ENCODE data around the gene OR51S1.
"Not testable (repeated sequence)": the region's sequence is repeated elsewhere in the genome, so short reads cannot be mapped to it uniquely, and the experiment has no call there.

OR51S1 gene

DNA sequence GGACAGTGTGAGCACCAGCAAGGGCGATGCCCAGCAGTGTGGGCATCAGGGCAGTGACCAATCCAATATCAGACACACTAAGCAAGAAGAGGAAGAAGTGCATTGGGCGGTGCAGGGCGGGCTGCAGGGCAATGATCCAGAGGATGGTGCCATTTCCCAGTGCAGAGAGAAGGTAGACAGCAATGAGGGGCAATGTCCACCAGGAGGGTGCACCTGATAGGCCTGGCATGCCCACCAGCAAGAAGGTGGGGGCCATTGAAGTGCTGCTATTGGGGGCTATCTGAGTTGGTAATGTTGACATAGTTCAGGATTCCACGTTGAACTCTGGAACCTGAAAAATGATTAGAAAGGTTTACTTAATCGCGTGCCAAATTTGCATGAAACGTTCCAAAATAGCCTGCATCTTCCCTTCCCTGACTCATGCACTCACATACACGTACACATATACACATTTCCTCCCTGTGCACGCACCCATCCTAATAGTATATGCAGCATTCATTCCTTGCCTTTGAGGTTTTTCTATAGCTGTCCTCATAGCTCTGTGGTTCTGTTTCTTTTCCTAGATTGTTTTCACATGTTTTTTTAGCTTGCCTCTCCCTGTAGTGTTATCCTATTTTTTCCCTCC lies at the start of gene OR51S1:
Gene OR51S1 (minus strand): TSS at position 301 of the 625 bp plus-strand sequence. CDS start 0 bp downstream, at position 301.
- DNase-seq (no peak), ATAC-seq (no peak)

GRCh38 chr11:4891996-4892640 lies 43.1 kb upstream of the OR51S1 start:
- ATAC-seq (no peak), DNase-seq (no peak)

GRCh38 chr11:4890279-4890678 lies 41.3 kb upstream of the OR51S1 start:
- DNase-seq (no peak), ATAC-seq (no peak)

- ATAC-seq (no peak), DNase-seq (no peak)
Observed at GRCh38 chr11:4887591-4887990, 38.6 kb upstream of the OR51S1 start.

- DNase-seq (no peak), ATAC-seq (no peak)
Observed at GRCh38 chr11:4886186-4886585, 37.2 kb upstream of the OR51S1 start.

GRCh38 chr11:4884361-4884760 lies 35.4 kb upstream of the OR51S1 start:
- ATAC-seq (no peak), DNase-seq (no peak)

DNA sequence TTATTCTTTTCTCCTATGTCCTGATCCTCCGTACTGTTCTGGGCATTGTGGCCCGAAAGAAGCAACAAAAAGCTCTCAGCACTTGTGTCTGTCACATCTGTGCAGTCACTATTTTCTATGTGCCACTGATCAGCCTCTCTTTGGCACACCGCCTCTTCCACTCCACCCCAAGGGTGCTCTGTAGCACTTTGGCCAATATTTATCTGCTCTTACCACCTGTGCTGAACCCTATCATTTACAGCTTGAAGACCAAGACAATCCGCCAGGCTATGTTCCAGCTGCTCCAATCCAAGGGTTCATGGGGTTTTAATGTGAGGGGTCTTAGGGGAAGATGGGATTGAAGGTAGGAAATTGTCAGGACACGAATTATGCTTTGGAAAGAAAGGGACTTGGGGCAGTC lies 33.5 kb upstream of the OR51S1 start:
- no peak for ATAC-seq
- no peak for DNase-seq

GRCh38 chr11:4881860-4882500 lies 33.0 kb upstream of the OR51S1 start, which contains the start of gene OR51T1:
TSS of gene OR51T1 (plus strand) at chr11:4881900. CDS start at chr11:4881900, 0 bp downstream.
- ATAC-seq: no peak
- no peak for DNase-seq

GRCh38 chr11:4881188-4881587 lies 32.2 kb upstream of the OR51S1 start:
- DNase-seq (no peak), ATAC-seq (no peak)

- no peak for ATAC-seq
- no peak for DNase-seq
Observed at GRCh38 chr11:4865855-4866254, 16.8 kb upstream of the OR51S1 start.

DNA sequence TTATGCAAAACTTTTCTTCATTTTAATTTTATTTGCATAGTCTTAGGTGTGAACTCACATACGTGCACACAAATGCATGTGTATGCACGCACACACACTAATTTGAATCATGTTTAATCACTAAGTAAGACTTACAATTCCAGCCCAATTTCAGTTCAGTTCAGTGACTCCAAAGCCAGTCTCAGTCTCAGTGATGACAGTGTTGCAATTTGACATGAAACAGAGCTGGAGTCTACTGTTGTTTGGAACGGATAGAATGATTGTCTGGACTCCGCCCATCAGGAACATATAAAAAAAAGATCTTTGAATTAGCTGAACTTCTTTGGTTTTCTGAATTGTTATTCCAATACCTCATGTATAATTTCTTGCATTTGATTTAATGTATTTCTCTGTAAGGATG lies 14.9 kb upstream of the OR51S1 start:
- DNase-seq (no peak), ATAC-seq (no peak)

DNA sequence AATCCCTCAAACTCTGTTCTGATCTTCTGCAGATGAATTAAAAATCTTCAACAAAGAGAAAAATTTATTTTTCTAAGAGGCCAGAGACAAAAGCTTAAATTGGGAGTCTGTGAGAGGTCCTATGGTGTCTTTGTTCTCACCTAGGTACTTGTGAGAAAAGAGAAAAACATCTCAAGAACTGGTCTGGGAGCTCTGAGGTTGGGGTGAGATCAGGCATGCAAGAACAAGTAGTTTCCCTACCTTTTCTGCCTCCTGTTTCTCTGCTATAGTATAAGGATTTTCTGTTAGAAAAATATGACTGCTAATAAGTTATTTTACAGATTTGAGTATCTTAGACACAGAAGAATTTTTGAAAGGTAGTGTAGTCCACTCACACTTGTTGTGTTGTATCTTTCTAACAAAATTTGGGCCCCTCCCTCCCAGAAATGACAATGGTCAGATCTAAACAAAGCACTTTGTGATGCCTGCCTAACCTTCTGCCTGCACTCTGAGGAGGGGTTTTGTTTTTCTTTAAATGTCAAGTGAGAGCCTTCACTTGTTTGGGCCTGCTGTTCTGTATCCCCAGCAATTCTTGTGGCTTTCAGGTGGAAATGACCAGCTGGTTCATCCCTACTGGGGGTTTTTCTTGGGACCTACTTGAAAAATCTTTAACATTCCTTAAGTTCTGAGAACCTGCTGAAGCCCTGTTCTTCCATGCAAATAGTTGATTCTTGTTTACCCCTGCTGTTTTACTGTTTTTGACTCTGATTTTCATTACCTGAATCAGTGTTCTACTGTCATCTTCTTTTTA lies 13.6 kb upstream of the OR51S1 start:
- DNase-seq: no peak
- no peak for ATAC-seq

- DNase-seq, ATAC-seq: not testable (repeated sequence)
Observed at GRCh38 chr11:4854286-4854685, 5.3 kb upstream of the OR51S1 start.

DNA sequence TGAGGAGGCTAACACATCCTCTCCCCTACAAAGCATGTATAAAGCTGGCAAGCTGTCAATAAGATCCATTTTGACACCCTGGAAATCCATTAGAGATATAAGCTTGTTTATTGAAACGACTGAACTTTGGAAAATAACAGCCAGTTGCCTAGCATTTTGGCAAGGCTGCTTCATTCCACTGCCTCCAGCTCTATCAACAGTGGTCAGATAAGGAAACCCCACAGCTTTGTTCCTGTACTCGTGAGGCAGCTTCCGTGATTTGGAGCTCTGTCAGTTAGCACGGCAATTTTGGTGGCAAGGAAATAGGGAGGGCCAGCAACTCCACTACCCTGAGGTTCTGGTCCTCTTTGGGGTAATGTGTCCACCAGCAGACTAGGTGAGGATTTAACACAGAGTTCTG lies 2.0 kb upstream of the OR51S1 start:
- ATAC-seq: no peak
- DNase-seq: no peak

GRCh38 chr11:4839851-4840549 lies 9.0 kb downstream of the OR51S1 start:
- DNase-seq (no peak), ATAC-seq (no peak)

DNA sequence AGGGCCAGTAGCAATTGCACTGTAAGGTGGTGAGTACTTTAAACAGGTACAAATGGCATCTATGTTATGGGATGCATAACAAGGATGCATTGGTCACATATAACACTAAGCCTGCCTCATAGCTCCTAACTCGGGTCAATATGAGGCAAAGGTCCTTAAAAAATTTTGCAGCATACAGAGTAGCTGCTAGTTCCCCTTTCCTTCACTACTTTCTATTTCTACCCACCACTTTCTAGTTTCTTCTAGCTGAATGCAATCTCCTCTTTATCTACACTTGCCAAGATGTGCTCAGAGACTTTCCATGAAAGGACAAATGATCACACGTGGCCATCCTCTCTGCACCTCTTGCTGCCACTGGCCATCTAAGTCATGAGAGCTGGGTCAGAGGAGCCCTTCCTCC lies 18.1 kb downstream of the OR51S1 start:
- DNase-seq (no peak), ATAC-seq (no peak)

- ATAC-seq: no peak
- DNase-seq: no peak
Observed at GRCh38 chr11:4830346-4830745, 18.7 kb downstream of the OR51S1 start.

- DNase-seq: no peak
Observed at GRCh38 chr11:4826425-4826824, 22.6 kb downstream of the OR51S1 start.

DNA sequence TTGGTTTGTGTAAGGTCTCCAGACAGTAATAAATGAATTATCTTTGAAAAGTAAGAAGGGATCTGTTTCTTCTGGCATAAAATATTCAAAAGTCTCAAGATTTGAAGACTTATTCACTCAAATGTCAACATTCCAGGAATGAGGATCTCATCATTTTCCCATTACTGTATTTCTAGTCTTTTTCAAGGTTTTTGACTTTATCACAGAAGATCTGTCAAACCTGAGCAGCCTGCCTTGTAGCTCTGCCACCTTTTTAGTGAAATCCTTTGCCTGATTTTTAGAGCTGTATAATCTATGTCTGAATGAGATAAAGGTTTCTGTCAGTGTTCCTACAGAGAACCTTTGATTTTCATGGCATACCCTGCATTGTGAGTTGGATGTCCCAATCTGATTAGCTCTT lies 23.9 kb downstream of the OR51S1 start:
- no peak for DNase-seq
- ATAC-seq: no peak

More at GRCh38 chr11:4826425-4826824, 22.6 kb downstream of the OR51S1 start:
- ATAC-seq: no peak

GRCh38 chr11:4821021-4821420 lies 28.0 kb downstream of the OR51S1 start, which contains the start of gene OR51F2:
TSS of gene OR51F2 (plus strand) at chr11:4821321. CDS start at chr11:4821422, 101 bp downstream.
- ATAC-seq (no peak), DNase-seq (no peak)

DNA sequence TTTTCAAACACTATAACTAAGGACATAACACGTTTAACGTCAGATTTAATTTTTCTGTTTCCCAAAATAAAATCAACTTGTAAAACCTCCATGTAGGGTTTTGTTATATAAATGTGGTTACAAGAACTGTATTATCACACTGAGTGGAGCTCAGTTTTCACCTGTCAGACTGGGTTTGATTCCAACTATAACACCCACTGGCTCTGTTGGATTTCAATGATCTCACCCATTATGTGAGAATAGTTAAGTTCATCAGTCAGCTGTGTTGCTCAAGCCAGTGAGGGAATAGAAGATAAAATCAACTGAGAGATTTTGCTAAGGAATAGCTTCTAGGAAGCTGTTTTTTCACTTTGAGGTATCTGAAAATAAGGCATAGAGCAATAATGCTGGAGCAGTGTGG lies 39.8 kb downstream of the OR51S1 start:
- no peak for DNase-seq
- ATAC-seq: no peak

GRCh38 chr11:4808476-4808875 lies 40.5 kb downstream of the OR51S1 start:
- no peak for DNase-seq
- no peak for ATAC-seq

Measured in stimulated activated naive CD8-positive, alpha-beta T cell treated with anti-CD3 and anti-CD28 coated beads, Interleukin-15, Interleukin-2, amounts not matched to agents 100 U/mL and 50 U/mL, for 24 hours (primary cell).